H9 (cell line): ENCODE results near the gene SLC25A48. TPM values are rescaled to one million over a fixed set of nuclear protein-coding genes. Genes with fewer than 3 reads are reported as not detected.

Experiments
- DNase-seq: peaks from one replicate; pipeline ENCODE4 v3.0.0-alpha.2; 2017
- H2AFZ ChIP-seq: one replicate; pipeline ENCODE4 v1.6.1; 2013; ENCODE audit warnings: mild to moderate bottlenecking, low read length, control low read depth, moderate library complexity
- H2AK5ac ChIP-seq: 2 replicates; pipeline ENCODE4 v1.6.1; 2013; ENCODE audit warnings: low read length, control low read depth, mixed read lengths; ENCODE audit not compliant: insufficient read length
- H2BK120ac ChIP-seq: one replicate; pipeline ENCODE4 v1.6.1; 2013; ENCODE audit warnings: low read depth, mild to moderate bottlenecking, low read length, control low read depth, inconsistent platforms; ENCODE audit not compliant: poor library complexity, severe bottlenecking
- H2BK12ac ChIP-seq: 2 replicates; pipeline ENCODE4 v1.6.1; 2013; ENCODE audit warnings: low read length, control low read depth, mixed read lengths, low read depth; ENCODE audit not compliant: insufficient read length
- H2BK15ac ChIP-seq: 2 replicates; pipeline ENCODE4 v1.6.1; 2013; ENCODE audit warnings: low read depth, low read length, control low read depth
- H2BK20ac ChIP-seq: one replicate; pipeline ENCODE4 v1.6.1; 2013; ENCODE audit warnings: low read depth, mild to moderate bottlenecking, low read length, control low read depth, inconsistent platforms; ENCODE audit not compliant: poor library complexity, severe bottlenecking
- H2BK5ac ChIP-seq: 2 replicates; pipeline ENCODE4 v1.6.1; 2013; ENCODE audit warnings: low read length, control low read depth, mixed read lengths; ENCODE audit not compliant: insufficient read length
- H3K14ac ChIP-seq: 2 replicates; pipeline ENCODE4 v1.6.1; 2013; ENCODE audit warnings: low read length, control low read depth; ENCODE audit not compliant: insufficient read depth
- H3K18ac ChIP-seq: 2 replicates; pipeline ENCODE4 v1.6.1; 2013; ENCODE audit warnings: low read depth, mild to moderate bottlenecking, mixed read lengths, low read length, control low read depth; ENCODE audit not compliant: insufficient read length
- H3K23ac ChIP-seq: 2 replicates; pipeline ENCODE4 v1.6.1; 2013; ENCODE audit warnings: low read length, control low read depth, mixed read lengths, low read depth; ENCODE audit not compliant: insufficient read length
- H3K23me2 ChIP-seq: 2 replicates; pipeline ENCODE4 v1.6.1; 2013; ENCODE audit warnings: low read depth, mild to moderate bottlenecking, mixed read lengths, low read length, control low read depth; ENCODE audit not compliant: insufficient read length, poor library complexity, severe bottlenecking
- H3K27ac ChIP-seq: 2 replicates; pipeline ENCODE4 v1.5.1; 2013; ENCODE audit warnings: low read length, control low read depth, mixed read lengths, low read depth; ENCODE audit not compliant: insufficient read length
- H3K27me3 ChIP-seq: 2 replicates; pipeline ENCODE4 v1.6.1; 2013; ENCODE audit warnings: low read length, control low read depth, inconsistent platforms; ENCODE audit not compliant: insufficient read depth
- H3K4ac ChIP-seq: 2 replicates; pipeline ENCODE4 v1.6.1; 2013; ENCODE audit warnings: low read depth, mild to moderate bottlenecking, control low read depth, inconsistent platforms, low read length, moderate library complexity
- H3K4me1 ChIP-seq: 2 replicates; pipeline ENCODE4 v1.6.1; 2013; ENCODE audit warnings: low read length, control low read depth, inconsistent platforms; ENCODE audit not compliant: insufficient read depth
- H3K4me2 ChIP-seq: 2 replicates; pipeline ENCODE4 v1.6.1; 2013; ENCODE audit warnings: low read length, control low read depth, mixed read lengths; ENCODE audit not compliant: insufficient read length, insufficient read depth
- H3K56ac ChIP-seq: 2 replicates; pipeline ENCODE4 v1.6.1; 2013; ENCODE audit warnings: low read depth, mild to moderate bottlenecking, mixed read lengths, low read length, control low read depth; ENCODE audit not compliant: insufficient read length
- H3K79me1 ChIP-seq: 2 replicates; pipeline ENCODE4 v1.6.1; 2013; ENCODE audit warnings: low read depth, mild to moderate bottlenecking, moderate library complexity, low read length, control low read depth, inconsistent platforms; ENCODE audit not compliant: insufficient read depth, poor library complexity, severe bottlenecking
- H3K79me2 ChIP-seq: 2 replicates; pipeline ENCODE4 v1.6.1; 2013; ENCODE audit warnings: low read length, control low read depth, inconsistent platforms; ENCODE audit not compliant: insufficient read depth
- H3K9ac ChIP-seq: 2 replicates; pipeline ENCODE4 v1.6.1; 2013; ENCODE audit warnings: low read length, control low read depth, mixed read lengths; ENCODE audit not compliant: insufficient read length; ENCODE audit errors: extremely low read depth
- H3K9me3 ChIP-seq: one replicate; pipeline ENCODE4 v1.6.1; 2013; ENCODE audit warnings: low read depth, low read length, inconsistent platforms; ENCODE audit not compliant: control insufficient read depth
- H3T11ph ChIP-seq: one replicate; pipeline ENCODE4 v1.6.1; 2013; ENCODE audit warnings: mild to moderate bottlenecking, low read length, control low read depth, inconsistent platforms
- H4K20me1 ChIP-seq: one replicate; pipeline ENCODE4 v1.6.1; 2013; ENCODE audit not compliant: control insufficient read depth, insufficient read length, insufficient read depth
- H4K5ac ChIP-seq: 2 replicates; pipeline ENCODE4 v1.6.1; 2013; ENCODE audit warnings: low read depth, mild to moderate bottlenecking, mixed read lengths, low read length, control low read depth; ENCODE audit not compliant: insufficient read length
- H4K8ac ChIP-seq: replicated peaks from 2 replicates; pipeline ENCODE4 v1.6.1; 2013; ENCODE audit warnings: low read length, control low read depth, mixed read lengths, low read depth; ENCODE audit not compliant: insufficient read length
- H4K91ac ChIP-seq: 2 replicates; pipeline ENCODE4 v1.6.1; 2013; ENCODE audit warnings: low read depth, mild to moderate bottlenecking, moderate library complexity, mixed read lengths, low read length, control low read depth; ENCODE audit not compliant: insufficient read length
- H3K27ac Mint-ChIP-seq, 3 experiments: 2 replicates in 2 of 3; 3 replicates in 1 of 3; pipeline ENCODE4 v1.8.0; 2020 to 2021; ENCODE audit warnings: mixed read lengths in 3 of 3, mild to moderate bottlenecking in 1 of 3, moderate library complexity in 1 of 3
- H3K27me3 Mint-ChIP-seq: 2 replicates; pipeline ENCODE4 v1.8.0; 2021; ENCODE audit warnings: low read depth, mild to moderate bottlenecking, moderate library complexity, mixed read lengths
- H3K36me3 Mint-ChIP-seq, 3 experiments: 2 replicates in 2 of 3; 3 replicates in 1 of 3; pipeline ENCODE4 v1.8.0; 2020 to 2021; ENCODE audit warnings: low read depth in 3 of 3, mixed read lengths in 3 of 3; ENCODE audit not compliant: insufficient read depth in 1 of 3
- H3K4me1 Mint-ChIP-seq, 2 experiments: 2 replicates each; pipeline ENCODE4 v1.8.0; 2020; ENCODE audit warnings: mixed read lengths in 2 of 2
- H3K4me3 Mint-ChIP-seq, 2 experiments: 2 replicates in 1 of 2; 3 replicates in 1 of 2; pipeline ENCODE4 v1.8.0; 2020 to 2021; ENCODE audit warnings: mild to moderate bottlenecking in 2 of 2, mixed read lengths in 2 of 2, moderate library complexity in 1 of 2
- H3K9me3 Mint-ChIP-seq, 2 experiments: 2 replicates in 1 of 2; 3 replicates in 1 of 2; pipeline ENCODE4 v1.8.0; 2020; ENCODE audit warnings: mild to moderate bottlenecking in 2 of 2, mixed read lengths in 2 of 2, moderate library complexity in 1 of 2
- CTCF ChIP-seq: fragments of 200-600 bp; sonication (generic); conservative IDR thresholded peaks from 3 replicates; pipeline ENCODE4 v1.8.0; 2021; ENCODE audit warnings: antibody characterized with exemption, mild to moderate bottlenecking
- WGBS: extraction: QIAGEN DNeasy Blood & Tissue Kit; methylation state at CpG from one replicate; pipeline ENCODE4 v1.1.7; 2013; ENCODE audit warnings: missing lambda C conversion rate, low lambda C conversion rate, mixed read lengths; ENCODE audit not compliant: insufficient read length; ENCODE audit errors: extremely low coverage; 5-methylcytosine and 5-hydroxymethylcytosine counted together
- total RNA-seq: library from RNA; stranded (reverse); gene quantifications from 2 replicates; pipeline ENCODE4 v1.2.1, GENCODE V29; 2021

SLC25A48 gene
- total RNA-seq, 1 experiment from 2014 or later: 0.66 TPM

GRCh38 chr5:135881819-135882218, 47.4 kb downstream of the SLC25A48 start:
- no peak for DNase-seq
- Histone ChIP-seq H3K18ac (no peak overlapping the region), H4K5ac (no peak overlapping the region), H3K14ac (no peak overlapping the region), H3K9me3 (no peaks in the 10 kb centered on the region), H2AK5ac (no peak overlapping the region), H3K23me2 (no peaks in the 10 kb centered on the region), H3K56ac (no peak overlapping the region), H2BK12ac (no peak overlapping the region), H4K20me1 (no peaks in the 10 kb centered on the region), H3K27me3 (no peaks in the 10 kb centered on the region), H2AFZ (no peak overlapping the region), H3T11ph (no peak overlapping the region), H3K23ac (no peak overlapping the region), H2BK15ac (no peak overlapping the region), H3K79me1 (no peaks in the 10 kb centered on the region), H3K27ac (no peak overlapping the region), H3K4me2 (no peak overlapping the region), H4K8ac (no peak overlapping the region), H4K91ac (no peak overlapping the region), H2BK120ac (no peak overlapping the region), H2BK5ac (no peak overlapping the region), H3K79me2 (no peaks in the 10 kb centered on the region), H3K9ac (no peak overlapping the region), H3K4ac (no peak overlapping the region), H2BK20ac (no peak overlapping the region), H3K4me1 (no peaks in the 10 kb centered on the region; the same call in 1 of the 2 replicates)
- H3K27ac Mint-ChIP-seq: no peak overlapping the region
- peaks cover 29% of the 10 kb centered on the region for H3K27me3 Mint-ChIP-seq
- WGBS: no CpG with 5 or more reads among the region's 3 CpGs
- peaks cover 17 to 23% of the 10 kb centered on the region in 2 experiments for H3K4me1 Mint-ChIP-seq
- H3K4me3 Mint-ChIP-seq: no peak overlapping the region
- H3K36me3 Mint-ChIP-seq: no peaks in the 10 kb centered on the region
- no peak for TF ChIP-seq CTCF
- no peaks in the 10 kb centered on the region for H3K9me3 Mint-ChIP-seq
